Ovary (tissue), 9 donors: Measurements from ENCODE around the gene TRIP13. TPM values are rescaled to one million over a fixed set of nuclear protein-coding genes. Genes with fewer than 3 reads are reported as not detected.

Source experiments
- DNase-seq, 5 donors: peaks; one replicate each; pipeline ENCODE4 v3.0.0-alpha.2; 2019 to 2020
- H3K27ac ChIP-seq, 2 donors: fragments of 200-600 bp; one replicate each; pipeline versions ENCODE4 v1.5.1 to v1.8.0; 2019 to 2022
- H3K27me3 ChIP-seq: fragments of 200-600 bp; one replicate; pipeline ENCODE4 v1.8.0; 2022
- H3K36me3 ChIP-seq: fragments of 200-600 bp; sonication (generic); one replicate; pipeline ENCODE4 v1.5.1; 2019
- H3K4me1 ChIP-seq: one replicate; pipeline ENCODE4 v1.8.1; 2013; ENCODE audit warnings: mild to moderate bottlenecking, moderate library complexity; ENCODE audit not compliant: insufficient read depth
- H3K4me3 ChIP-seq: fragments of 200-600 bp; sonication (generic); one replicate; pipeline ENCODE4 v1.5.1; 2017
- H3K9me3 ChIP-seq, 2 donors: fragments of 200-600 bp in 1 of 2; sonication (generic) in 1 of 2; one replicate each; pipeline versions ENCODE4 v1.5.1 to v1.8.1; 2013 to 2019; ENCODE audit warnings: mild to moderate bottlenecking in 1 of 2, moderate library complexity in 1 of 2
- CTCF ChIP-seq, 3 donors: fragments of 450-650 bp in 2 of 3; fragments of 200-600 bp in 1 of 3; IDR thresholded peaks; one replicate each; pipeline versions ENCODE4 v1.5.1 to v1.8.0; 2016 to 2022; ENCODE audit warnings: antibody characterized with exemption in 3 of 3, mild to moderate bottlenecking in 1 of 3
- EP300 ChIP-seq: sonication (generic); formaldehyde crosslinking; IDR thresholded peaks from one replicate; pipeline ENCODE4 v1.6.1; 2017; ENCODE audit warnings: antibody characterized with exemption
- POLR2A ChIP-seq: fragments of 450-650 bp; IDR thresholded peaks from one replicate; pipeline ENCODE4 v1.6.1; 2017; ENCODE audit warnings: antibody characterized with exemption, mild to moderate bottlenecking, moderate library complexity
- WGBS, 3 donors: extraction: QIAGEN DNeasy Blood & Tissue Kit in 1 of 3; methylation state at CpG; one replicate each; pipeline versions ENCODE4 v1.1.5 to v1.1.7; 2013 to 2017; 5-methylcytosine and 5-hydroxymethylcytosine counted together
- intact Hi-C, 4 donors: fragments of 100-400 bp; cut with DNase I; formaldehyde crosslinking; loops; one replicate each; pipeline versions ENCODE4 v1.11.0 to v1.15.1; 2022 to 2023
- polyA plus RNA-seq, 2 donors: library from polyadenylated mRNA; stranded (reverse); fragments of 200-250 nt in 1 of 2; fragments of 350-450 nt in 1 of 2; fragmentation: Illumina TruSeq in 1 of 2; extraction: RNeasy Lipid Tissue Mini Kit (QIAGEN cat#74804) in 1 of 2; gene quantifications; one replicate each; pipeline ENCODE4 v1.2.3, GENCODE V29; 2013 to 2014
- total RNA-seq, 7 donors: library from RNA; depleted of rRNA in 2 of 7; stranded (reverse); fragments of >200 nt in 2 of 7; fragmentation: NEBNext Ultra II Directional in 3 of 7; extraction: Animal tissue kit (Norgen Biotek cat#: 25700) in 3 of 7; gene quantifications; one replicate each; pipeline versions ENCODE4 v1.1.0 to v1.2.4, GENCODE V29; 2016 to 2023
- donor health status: DM: no; HTN: no; CAD: no; lungs with moderate emphysema.
- donor health status: DM: no; HTN: no; CAD: no.
- donor health status: Bipolar disorder and iron deficiency.
- donor health status: DM: yes; HTN: yes; CAD: no.
- donor health status: DM: no; HTN: no; CAD: no.
- donor health status: DM: yes; HTN: yes; CAD: no.

TRIP13 gene
- total and polyA plus RNA-seq, 9 donors = 1.3 to 3.9 (median 2.0) TPM

- no peak overlapping the region for H3K27ac ChIP-seq
- intact Hi-C loops = no loop called here
- H3K9me3 ChIP-seq = no peaks in the 10 kb centered on the region
- no peak for TF ChIP-seq CTCF (IDR thresholded peaks at IDR 0.05)
- TF ChIP-seq POLR2A = no peak
- H3K36me3 ChIP-seq = no peaks in the 10 kb centered on the region
- peaks cover 24% of the 10 kb centered on the region for H3K4me1 ChIP-seq
- no peak overlapping the region for H3K4me3 ChIP-seq
- no peak for DNase-seq
- WGBS, 3 donors = 90 to 92% (median 91%) methylated on average over 43 to 47 of the region's 47 CpGs
- H3K27me3 ChIP-seq = no peaks in the 10 kb centered on the region
Observed at GRCh38 chr5:959581-960531, 67.2 kb downstream of the TRIP13 start.

GRCh38 chr5:960551-960950 is 67.9 kb downstream of the TRIP13 start:
- peaks cover 24% of the 10 kb centered on the region for H3K4me1 ChIP-seq
- 74 to 88% (median 80%) methylated on average over 7 of the region's 7 CpGs for WGBS, 3 donors
- no peak overlapping the region for H3K4me3 ChIP-seq
- intact Hi-C loops = no loop called here
- H3K27me3 ChIP-seq = no peaks in the 10 kb centered on the region
- no peak for DNase-seq
- no peaks in the 10 kb centered on the region for H3K36me3 ChIP-seq
- H3K9me3 ChIP-seq = no peaks in the 10 kb centered on the region
- H3K27ac ChIP-seq = no peak overlapping the region
- no peak for TF ChIP-seq POLR2A
- TF ChIP-seq EP300 = no peak
- no peak for TF ChIP-seq CTCF (IDR thresholded peaks at IDR 0.05)

- H3K27ac ChIP-seq = no peak overlapping the region
- H3K27me3 ChIP-seq = no peaks in the 10 kb centered on the region
- no peak for TF ChIP-seq EP300
- TF ChIP-seq POLR2A = no peak
- TF ChIP-seq CTCF (IDR thresholded peaks at IDR 0.05) = no peak
- intact Hi-C loops = no loop called here
- H3K9me3 ChIP-seq = no peaks in the 10 kb centered on the region
- H3K36me3 ChIP-seq = no peaks in the 10 kb centered on the region
- no peak for DNase-seq
- peaks cover 24% of the 10 kb centered on the region for H3K4me1 ChIP-seq
- H3K4me3 ChIP-seq = no peak overlapping the region
- WGBS, 3 donors = 80 to 88% (median 84%) methylated on average over 25 to 27 of the region's 27 CpGs
Observed at GRCh38 chr5:961002-961710, 68.5 kb downstream of the TRIP13 start.

GRCh38 chr5:961711-962240 is 69.1 kb downstream of the TRIP13 start:
- TF ChIP-seq POLR2A (no peak), EP300 (no peak), CTCF (IDR thresholded peaks at IDR 0.05) (no peak)
- no peaks in the 10 kb centered on the region for H3K9me3 ChIP-seq
- no peaks in the 10 kb centered on the region for H3K27me3 ChIP-seq
- no peak overlapping the region for H3K4me3 ChIP-seq
- no peaks in the 10 kb centered on the region for H3K36me3 ChIP-seq
- 96 to 97% (median 97%) methylated on average over 24 of the region's 24 CpGs for WGBS, 3 donors
- H3K27ac ChIP-seq = no peak overlapping the region
- DNase-seq = no peak
- intact Hi-C loops = no loop called here
- H3K4me1 ChIP-seq = peaks cover 19% of the 10 kb centered on the region
